Neural cell (in vitro differentiated cells): ENCODE results near the gene ALAS1. TPM values are rescaled to one million over a fixed set of nuclear protein-coding genes. Genes with fewer than 3 reads are reported as not detected.

Experiments used
- H2AFZ ChIP-seq: fragments of 200-600, 300-800 bp; sonication (generic), shearing (Covaris generic); 2 replicates; pipeline ENCODE4 v1.6.0; 2014; ENCODE audit warnings: low read depth, mild to moderate bottlenecking, antibody characterized with exemption, low read length, moderate library complexity
- H3F3A ChIP-seq: fragments of 200-600 bp; shearing (Covaris generic); 2 replicates; pipeline ENCODE4 v1.6.1; 2016; ENCODE audit warnings: mild to moderate bottlenecking, moderate library complexity, mixed read lengths, antibody characterized with exemption, low read length; ENCODE audit not compliant: insufficient read depth, poor library complexity, severe bottlenecking
- H3K27ac ChIP-seq: fragments of 200-600, 300-800 bp; sonication (generic), shearing (Covaris generic); 2 replicates; pipeline ENCODE4 v1.5.1; 2014; ENCODE audit warnings: mild to moderate bottlenecking, low read length, moderate library complexity
- H3K27me3 ChIP-seq: fragments of 300-800, 200-600 bp; sonication (generic), shearing (Covaris generic); 2 replicates; pipeline ENCODE4 v1.6.0; 2014; ENCODE audit warnings: mild to moderate bottlenecking, low read depth, low read length, moderate library complexity; ENCODE audit not compliant: insufficient read depth
- H3K36me3 ChIP-seq: fragments of 300-800, 200-600 bp; sonication (generic), shearing (Covaris generic); 2 replicates; pipeline ENCODE4 v1.5.1; 2014; ENCODE audit warnings: mild to moderate bottlenecking, antibody characterized with exemption, low read length, moderate library complexity; ENCODE audit not compliant: insufficient read depth
- H3K4me2 ChIP-seq: fragments of 300-800, 200-600 bp; sonication (generic), shearing (Covaris generic); 2 replicates; pipeline ENCODE4 v1.6.0; 2014; ENCODE audit warnings: mild to moderate bottlenecking, low read length
- H3K4me3 ChIP-seq: fragments of 300-800, 200-600 bp; sonication (generic), shearing (Covaris generic); 2 replicates; pipeline ENCODE4 v1.5.1; 2014; ENCODE audit warnings: mild to moderate bottlenecking, low read length, moderate library complexity
- H3K79me2 ChIP-seq: fragments of 200-600 bp; shearing (Covaris generic); replicated peaks from 2 replicates; pipeline ENCODE4 v1.6.0; 2014; ENCODE audit warnings: mild to moderate bottlenecking, low read length, moderate library complexity; ENCODE audit not compliant: insufficient read depth
- H3K9ac ChIP-seq: fragments of 300-800, 200-600 bp; sonication (generic), shearing (Covaris generic); 2 replicates; pipeline ENCODE4 v1.6.1; 2016; ENCODE audit warnings: mild to moderate bottlenecking, low read length, mixed read lengths
- H3K9me2 ChIP-seq: fragments of 200-600 bp; shearing (Covaris generic); 2 replicates; pipeline ENCODE4 v1.6.1; 2016; ENCODE audit warnings: mild to moderate bottlenecking, low read length, mixed read lengths; ENCODE audit not compliant: insufficient read depth
- H3K9me3 ChIP-seq: fragments of 200-600, 300-800 bp; sonication (generic), shearing (Covaris generic); 2 replicates; pipeline ENCODE4 v1.6.1; 2016; ENCODE audit warnings: mild to moderate bottlenecking, mixed run types, low read length, moderate library complexity, mixed read lengths
- H4K20me1 ChIP-seq: fragments of 200-600 bp; shearing (Covaris generic); 2 replicates; pipeline ENCODE4 v1.6.1; 2016; ENCODE audit warnings: mild to moderate bottlenecking, mixed run types; ENCODE audit not compliant: insufficient read depth
- CTCF ChIP-seq: fragments of 450-650 bp; IDR thresholded peaks from 2 replicates; pipeline ENCODE4 v1.5.1; 2014; ENCODE audit warnings: antibody characterized with exemption, mild to moderate bottlenecking, moderate library complexity; ENCODE audit not compliant: poor library complexity, severe bottlenecking
- EP300 ChIP-seq: fragments of 450-650 bp; conservative IDR thresholded peaks from 2 replicates; pipeline ENCODE4 v1.6.1; 2014; ENCODE audit warnings: antibody characterized with exemption, mild to moderate bottlenecking, moderate library complexity; ENCODE audit not compliant: poor library complexity, severe bottlenecking
- EZH2 ChIP-seq: fragments of 200-600, 300-800 bp; shearing (Covaris generic), sonication (generic); IDR thresholded peaks from 2 replicates; pipeline ENCODE4 v1.6.1; 2014; ENCODE audit warnings: antibody characterized with exemption, low read length, borderline replicate concordance, mild to moderate bottlenecking; ENCODE audit not compliant: insufficient read depth, poor library complexity, severe bottlenecking
- MXI1 ChIP-seq: fragments of 450-650 bp; conservative IDR thresholded peaks from 2 replicates; pipeline ENCODE4 v1.6.1; 2014; ENCODE audit warnings: antibody characterized with exemption, mild to moderate bottlenecking; ENCODE audit not compliant: poor library complexity, severe bottlenecking
- POLR2AphosphoS5 ChIP-seq: IDR thresholded peaks from 2 replicates; pipeline ENCODE4 v1.6.1; 2012
- RAD21 ChIP-seq: fragments of 450-650 bp; conservative IDR thresholded peaks from 2 replicates; pipeline ENCODE4 v1.6.1; 2014; ENCODE audit warnings: antibody characterized with exemption, mild to moderate bottlenecking, moderate library complexity
- REST ChIP-seq: IDR thresholded peaks from 2 replicates; pipeline ENCODE4 v1.6.1; 2012; ENCODE audit warnings: borderline replicate concordance
- SMC3 ChIP-seq: fragments of 450-650 bp; conservative IDR thresholded peaks from 2 replicates; pipeline ENCODE4 v1.6.1; 2014; ENCODE audit warnings: antibody characterized with exemption, mild to moderate bottlenecking, moderate library complexity; ENCODE audit not compliant: poor library complexity
- TAF1 ChIP-seq: IDR thresholded peaks from 2 replicates; pipeline ENCODE4 v1.6.1; 2012; ENCODE audit warnings: low read depth
- polyA plus RNA-seq: library from polyadenylated mRNA; depleted of rRNA; stranded (reverse); fragments of >200 nt; gene quantifications from 2 replicates; pipeline ENCODE4 v1.2.3, GENCODE V29; 2014

Gene ALAS1
- polyA plus RNA-seq, 1 donor from 2014 or later = 66.0 TPM

DNA sequence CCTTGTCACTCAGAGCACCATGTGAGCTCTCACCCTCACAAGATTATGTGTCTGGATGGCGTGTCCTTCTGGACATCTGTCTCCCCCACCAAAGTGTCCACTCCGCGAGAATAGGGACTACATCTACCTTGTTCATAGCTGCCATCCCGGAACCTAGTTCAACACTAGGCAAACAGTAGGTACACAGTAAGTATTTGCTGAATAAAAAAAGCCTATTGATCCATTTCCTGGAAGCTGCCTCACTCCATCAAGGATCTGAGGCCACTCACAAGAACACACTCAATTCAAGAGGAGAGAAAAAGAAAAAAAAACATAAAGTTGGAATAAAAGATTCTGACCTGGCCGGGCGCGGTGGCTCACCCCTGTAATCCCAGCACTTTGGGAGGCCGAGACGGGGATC, 11.2 kb upstream of the ALAS1 start:
- no peaks in the 10 kb centered on the region for H4K20me1 ChIP-seq
- H3K79me2 ChIP-seq = no peaks in the 10 kb centered on the region

DNA sequence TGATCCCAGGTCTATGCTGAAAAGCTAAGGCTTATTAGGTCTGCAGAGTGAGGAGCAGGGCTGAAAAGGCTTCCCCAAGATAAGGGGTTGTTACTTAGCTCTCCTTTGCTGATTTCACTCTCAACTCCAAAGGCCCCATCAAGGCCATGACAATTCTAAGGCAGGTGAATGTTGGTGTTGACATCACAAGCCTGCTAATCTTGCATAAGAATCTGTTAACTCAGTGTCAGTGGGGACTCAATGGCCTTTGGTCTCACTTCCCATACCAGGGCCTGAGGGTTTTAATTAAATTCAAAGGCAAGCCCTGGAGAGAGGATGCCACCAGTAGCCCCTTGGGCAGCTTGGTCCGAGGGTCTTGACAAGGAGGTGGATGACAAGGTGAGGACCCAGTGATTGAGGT, 9.4 kb upstream of the ALAS1 start:
- no peak overlapping the region for H2AFZ ChIP-seq
- H3K9me3 ChIP-seq = no peaks in the 10 kb centered on the region
- no peak overlapping the region for H3K4me2 ChIP-seq
- no peaks in the 10 kb centered on the region for H3K9me2 ChIP-seq
- H4K20me1 ChIP-seq = no peaks in the 10 kb centered on the region
- H3K27ac ChIP-seq = no peak overlapping the region
- H3K4me3 ChIP-seq = no peak overlapping the region
- H3K9ac ChIP-seq = no peak overlapping the region
- H3K36me3 ChIP-seq = no peaks in the 10 kb centered on the region
- no peaks in the 10 kb centered on the region for H3K27me3 ChIP-seq
- no peaks in the 10 kb centered on the region for H3K79me2 ChIP-seq
- no peaks in the 10 kb centered on the region for H3F3A ChIP-seq
- TF ChIP-seq MXI1 (no peak), EZH2 (no peak), EP300 (no peak), POLR2AphosphoS5 (no peak), REST (no peak), TAF1 (no peak), SMC3 (no peak), CTCF (no peak), RAD21 (no peak)

More for the DNA sequence above, 11.2 kb upstream of the ALAS1 start:
- no peak overlapping the region for H3K9ac ChIP-seq
- H3K9me3 ChIP-seq = no peaks in the 10 kb centered on the region
- no peak overlapping the region for H2AFZ ChIP-seq
- H3K27ac ChIP-seq = no peak overlapping the region
- TF ChIP-seq EZH2 (no peak), SMC3 (no peak)
- H3K36me3 ChIP-seq = no peaks in the 10 kb centered on the region
- no peaks in the 10 kb centered on the region for H3K27me3 ChIP-seq
- no peaks in the 10 kb centered on the region for H3F3A ChIP-seq
- no peaks in the 10 kb centered on the region for H3K9me2 ChIP-seq
- no peak overlapping the region for H3K4me2 ChIP-seq
- no peak overlapping the region for H3K4me3 ChIP-seq
